Measurements from ENCODE around the gene RRP1B.
"Not testable (repeated sequence)": the region's sequence is repeated elsewhere in the genome, so short reads cannot be mapped to it uniquely, and the experiment has no call there.

The RRP1B gene

GRCh38 chr21:43703035-43703880 lies 43.9 kb downstream of the RRP1B start:
- DNase-seq, result peak in 1 of 2 donors; percentile 20

GRCh38 chr21:43707462-43707861 lies 48.1 kb downstream of the RRP1B start:
- DNase-seq, result no peak

- no peak for DNase-seq
Measured at GRCh38 chr21:43708745-43709381, 49.5 kb downstream of the RRP1B start.

GRCh38 chr21:43712268-43712942 lies 53.0 kb downstream of the RRP1B start:
- DNase-seq, result no peak

GRCh38 chr21:43713123-43713522 lies 53.8 kb downstream of the RRP1B start:
- not testable (repeated sequence) for DNase-seq

GRCh38 chr21:43716376-43717165 lies 57.2 kb downstream of the RRP1B start:
- no peak for DNase-seq

GRCh38 chr21:43717166-43717853 lies 58.0 kb downstream of the RRP1B start:
- DNase-seq, result no peak

- DNase-seq, result no peak
Measured at GRCh38 chr21:43717967-43718871, 58.9 kb downstream of the RRP1B start.

GRCh38 chr21:43718872-43719747 lies 59.8 kb downstream of the RRP1B start, which contains the start of gene PDXK:
PDXK (plus strand) TSS chr21:43719129; CDS start chr21:43719295, 166 bp downstream.
- DNase-seq, result peak; percentile 82 to 84

GRCh38 chr21:43719748-43720538 lies 60.6 kb downstream of the RRP1B start:
- DNase-seq, result peak; percentile 18 to 39

GRCh38 chr21:43720539-43721166 lies 61.3 kb downstream of the RRP1B start:
- DNase-seq, result no peak

GRCh38 chr21:43721206-43721605 lies 61.8 kb downstream of the RRP1B start:
- DNase-seq, result no peak

GRCh38 chr21:43721939-43722338 lies 62.6 kb downstream of the RRP1B start:
- no peak for DNase-seq

- no peak for DNase-seq
Measured at GRCh38 chr21:43723648-43724047, 64.3 kb downstream of the RRP1B start.

- DNase-seq, result no peak
Measured at GRCh38 chr21:43726686-43727518, 67.5 kb downstream of the RRP1B start.

- no peak for DNase-seq
Measured at GRCh38 chr21:43727519-43728153, 68.3 kb downstream of the RRP1B start.

GRCh38 chr21:43728154-43728466 lies 68.8 kb downstream of the RRP1B start:
- no peak for DNase-seq
